HG03108 (cell line): ENCODE data around the gene CXADR.

ENCODE experiments used
- ATAC-seq: cut with Tn5 transposase; IDR thresholded peaks from one replicate; pipeline ENCODE4 v1.9.1; 2021; ENCODE audit warnings: moderate library complexity; ENCODE audit not compliant: unreplicated experiment

Gene CXADR

DNA sequence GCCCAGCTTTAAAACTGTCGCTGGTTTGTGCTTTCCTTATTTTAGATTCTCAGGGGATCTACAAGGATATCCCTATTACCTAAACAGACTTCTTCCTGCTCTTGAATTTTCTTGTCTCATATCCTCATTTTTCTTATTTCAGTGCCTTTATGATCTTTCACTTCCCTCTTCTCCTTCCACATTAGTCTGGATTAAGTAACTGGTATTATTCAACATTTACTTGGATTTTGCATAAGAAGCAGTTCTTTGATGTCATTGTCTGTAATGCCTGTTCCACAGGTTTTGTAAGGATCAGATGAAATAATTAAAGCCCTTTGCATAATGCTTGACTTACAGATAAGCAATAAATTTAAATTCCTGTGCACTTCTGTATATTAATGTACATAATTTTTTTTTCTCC is 26.5 kb downstream of the CXADR start:
- ATAC-seq: no peak

DNA sequence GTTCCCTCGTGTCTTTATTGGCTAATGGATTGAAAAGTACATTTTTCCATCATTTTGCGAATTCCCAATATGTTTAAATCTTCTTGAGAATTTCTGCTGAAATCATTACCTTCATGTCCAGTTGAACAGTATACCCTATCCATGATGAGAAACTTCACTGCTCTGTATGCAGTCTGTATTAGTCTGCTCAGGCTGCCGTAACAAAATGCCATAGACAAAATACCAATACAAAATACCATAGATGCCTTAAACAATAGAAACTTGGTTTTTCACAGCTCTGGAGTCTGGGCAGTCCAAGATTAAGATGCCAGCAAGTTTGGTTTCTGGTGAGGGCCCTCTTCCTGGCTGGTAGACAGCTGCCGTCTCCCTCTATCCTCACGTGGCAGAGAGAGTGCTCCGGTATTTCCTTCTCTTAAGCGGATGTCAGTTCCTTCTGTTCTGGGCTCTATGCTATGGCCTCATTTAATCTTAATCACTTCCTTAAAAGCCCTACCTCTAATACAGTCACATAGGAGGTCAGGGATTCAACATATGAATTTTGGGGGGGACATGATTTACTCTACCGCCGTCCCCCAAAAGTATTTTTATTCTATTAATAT is 27.0 kb downstream of the CXADR start:
- ATAC-seq: no peak

DNA sequence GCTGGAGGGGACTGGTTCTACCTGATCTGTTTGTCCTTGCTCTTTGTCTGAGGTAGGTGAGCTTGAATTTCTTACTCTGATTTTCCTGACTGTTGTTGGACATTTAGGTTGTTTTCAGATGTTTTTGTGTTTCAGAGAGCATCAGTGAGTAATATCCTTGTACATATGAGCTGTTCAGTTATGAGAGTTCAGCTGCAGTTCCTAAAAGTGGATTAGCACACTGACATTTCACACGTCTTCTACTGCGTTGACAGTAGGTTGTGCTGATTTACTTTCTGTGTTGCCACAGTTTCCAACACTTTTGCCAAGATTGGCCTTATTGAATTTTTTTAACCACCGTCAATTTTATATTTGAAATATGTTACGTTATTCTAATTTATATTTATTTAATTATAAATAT is 27.7 kb downstream of the CXADR start:
- ATAC-seq: no peak

DNA sequence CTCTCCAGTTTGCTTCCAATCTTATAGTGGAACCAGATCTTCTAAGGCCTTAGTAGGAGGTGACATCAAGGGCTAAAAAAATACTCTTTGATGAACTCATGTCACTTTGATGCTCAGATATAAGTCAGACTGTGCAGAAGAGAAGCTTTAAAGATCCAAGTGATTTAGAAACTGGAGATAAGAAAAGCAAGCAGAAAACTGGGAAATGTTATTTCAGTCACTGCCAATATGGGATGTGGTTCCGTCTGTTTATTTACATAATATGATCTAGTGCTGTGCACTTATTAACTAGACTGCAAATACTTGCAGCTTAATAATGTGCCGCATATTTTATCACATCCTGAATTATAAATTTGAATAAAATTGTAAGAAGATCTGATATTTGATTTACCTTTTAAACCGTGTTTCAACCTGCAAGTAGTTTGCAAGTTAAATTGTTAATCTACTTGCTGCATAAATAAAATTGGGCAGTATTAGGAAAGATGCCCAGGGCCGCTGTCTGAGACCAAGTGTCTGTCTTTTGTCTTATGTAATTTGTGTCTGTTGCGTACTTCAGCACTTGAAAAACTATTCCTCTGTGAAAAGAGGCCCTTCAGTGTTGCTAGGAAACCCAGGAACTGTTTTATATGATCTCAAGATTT is 29.6 kb downstream of the CXADR start:
- no peak for ATAC-seq

DNA sequence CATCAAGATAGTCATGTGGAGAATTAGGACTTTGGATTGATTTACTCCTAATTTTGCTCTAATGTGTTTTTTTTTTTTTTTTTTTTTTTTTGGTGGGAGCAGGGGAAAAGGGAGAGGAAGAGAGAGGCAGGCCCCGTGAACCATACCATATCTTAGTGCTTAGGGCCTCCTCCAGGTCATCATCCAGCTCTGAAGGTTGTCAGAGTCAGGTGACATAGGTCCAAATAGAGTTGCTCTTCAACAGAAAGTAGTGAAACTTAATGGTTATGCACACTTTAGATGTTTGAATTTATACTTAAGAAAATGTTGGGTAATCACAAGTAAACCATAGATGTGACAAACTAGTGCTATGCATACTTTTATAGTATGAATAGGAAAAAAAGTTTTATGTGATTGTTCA is 32.2 kb downstream of the CXADR start:
- no peak for ATAC-seq

DNA sequence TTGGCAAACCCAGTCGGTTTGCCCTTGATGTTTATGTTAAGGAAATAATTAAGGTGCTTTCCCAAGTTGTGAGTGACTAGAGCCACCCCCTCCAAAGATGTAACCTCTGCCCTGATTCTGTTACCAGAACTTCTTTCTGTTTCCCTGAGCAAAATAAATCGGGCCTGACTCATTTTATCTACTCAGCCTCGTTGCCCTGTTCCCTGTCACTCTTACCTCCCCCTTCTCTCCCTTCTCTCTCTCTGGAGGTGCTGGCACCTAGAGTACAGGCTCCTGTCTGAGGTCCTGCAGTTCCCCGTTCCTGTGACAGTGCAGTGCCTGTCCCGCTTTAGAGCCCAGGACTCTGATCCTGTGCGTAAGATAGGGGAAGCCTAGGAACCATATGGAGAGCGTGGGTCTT is 35.4 kb downstream of the CXADR start:
- no peak for ATAC-seq

DNA sequence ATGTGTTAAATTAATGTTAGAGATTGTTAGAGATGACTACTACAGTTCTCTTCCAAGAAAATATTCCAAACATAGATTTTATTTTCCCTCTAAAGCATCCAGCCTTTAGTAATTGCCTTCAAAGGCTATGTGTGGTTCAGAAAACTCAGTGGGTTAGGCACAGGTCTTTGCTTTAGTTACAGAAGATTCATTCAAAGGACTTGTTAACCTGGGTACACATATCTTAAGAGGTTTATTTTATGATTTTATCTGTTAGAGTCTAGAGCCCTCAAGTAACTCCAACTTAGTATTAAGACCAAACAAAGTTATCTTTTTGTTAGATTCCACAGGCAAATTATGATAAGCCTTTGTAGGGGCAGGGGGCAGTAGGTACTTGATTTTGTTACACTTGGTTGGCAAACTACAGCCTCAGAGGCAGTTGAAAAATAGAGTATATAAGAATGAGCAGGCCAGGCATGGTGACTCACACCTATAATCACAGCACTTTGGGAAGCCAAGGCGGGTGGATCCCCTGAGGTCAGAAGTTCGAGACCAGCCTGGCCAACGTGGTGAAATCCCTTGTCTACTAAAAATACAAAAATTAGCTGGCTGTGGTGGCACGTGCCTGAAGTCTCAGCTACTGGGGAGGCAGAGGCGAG is 37.9 kb downstream of the CXADR start:
- no peak for ATAC-seq

DNA sequence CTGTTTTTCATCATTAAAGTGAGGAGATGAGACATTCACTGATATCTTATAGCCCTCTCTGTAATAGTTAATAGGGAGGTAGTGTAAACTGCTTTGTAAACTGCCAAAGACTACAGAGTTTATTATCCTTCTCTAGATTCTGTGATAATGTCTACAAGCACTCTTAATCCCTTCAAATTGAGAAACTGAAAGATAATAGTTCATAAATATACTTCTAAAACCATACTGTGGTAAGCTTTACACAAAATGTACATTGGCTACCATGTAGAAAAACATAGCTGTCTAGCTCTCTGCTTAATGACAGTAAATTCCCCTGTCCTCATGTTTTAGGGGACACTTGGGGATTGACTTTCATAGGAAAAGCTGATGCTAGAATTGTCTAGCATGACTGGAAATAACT is 39.6 kb downstream of the CXADR start:
- ATAC-seq: no peak

DNA sequence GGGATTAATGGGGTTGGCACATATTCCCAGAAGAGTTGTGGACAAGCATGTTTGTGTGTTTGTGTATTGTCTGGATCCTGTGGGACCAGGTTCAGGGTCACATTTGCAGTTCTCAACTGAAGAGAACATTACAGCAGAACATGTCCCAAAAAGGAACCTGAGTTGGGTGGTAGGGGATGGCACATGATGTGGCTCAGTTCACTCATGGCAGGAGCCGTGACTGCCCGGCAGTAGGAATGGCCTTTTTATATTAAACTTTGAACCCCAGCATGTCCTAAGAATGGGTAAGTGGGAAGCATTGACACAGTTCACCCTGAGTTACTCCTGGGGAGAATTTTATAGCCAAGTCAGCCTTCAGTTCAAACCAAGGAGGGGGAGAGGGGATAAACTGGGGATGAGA is 41.3 kb downstream of the CXADR start:
- ATAC-seq: no peak

DNA sequence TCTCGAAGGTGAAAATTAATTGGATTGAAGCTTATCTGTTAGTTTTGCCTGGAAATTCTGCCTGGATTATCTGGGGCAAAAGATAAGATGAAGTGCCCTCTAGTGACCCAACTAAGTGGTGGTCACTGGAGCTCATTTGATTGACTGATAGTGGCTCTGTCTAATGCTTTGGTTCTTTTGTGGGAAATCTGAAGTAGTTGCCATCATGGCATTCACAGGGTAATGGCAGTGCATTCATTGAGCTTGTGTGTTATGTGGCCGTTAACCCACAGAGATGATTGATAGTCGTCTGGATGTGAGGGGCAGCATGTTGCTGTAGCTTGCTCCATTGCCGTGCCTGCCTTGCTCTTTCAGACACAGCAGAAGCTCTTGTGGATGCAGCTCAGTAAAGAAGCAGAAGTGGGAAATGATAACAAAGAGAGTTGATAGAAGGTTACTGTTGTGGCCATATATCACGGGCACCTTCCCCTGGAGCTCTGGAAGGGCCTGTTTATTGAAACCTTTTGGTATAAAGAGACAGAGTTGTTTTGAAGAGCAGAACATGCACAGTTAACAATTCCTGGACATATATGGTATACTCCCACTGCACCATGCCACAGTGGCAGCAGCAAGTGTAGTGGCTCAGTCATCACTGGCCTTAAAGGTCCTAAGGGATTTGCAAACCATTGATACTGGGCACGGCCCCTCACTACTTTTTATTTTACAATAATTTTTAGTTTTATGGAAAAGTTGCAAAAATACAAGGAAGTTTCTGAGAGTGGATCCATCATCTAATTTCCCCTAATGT is 42.0 kb downstream of the CXADR start:
- no peak for ATAC-seq

DNA sequence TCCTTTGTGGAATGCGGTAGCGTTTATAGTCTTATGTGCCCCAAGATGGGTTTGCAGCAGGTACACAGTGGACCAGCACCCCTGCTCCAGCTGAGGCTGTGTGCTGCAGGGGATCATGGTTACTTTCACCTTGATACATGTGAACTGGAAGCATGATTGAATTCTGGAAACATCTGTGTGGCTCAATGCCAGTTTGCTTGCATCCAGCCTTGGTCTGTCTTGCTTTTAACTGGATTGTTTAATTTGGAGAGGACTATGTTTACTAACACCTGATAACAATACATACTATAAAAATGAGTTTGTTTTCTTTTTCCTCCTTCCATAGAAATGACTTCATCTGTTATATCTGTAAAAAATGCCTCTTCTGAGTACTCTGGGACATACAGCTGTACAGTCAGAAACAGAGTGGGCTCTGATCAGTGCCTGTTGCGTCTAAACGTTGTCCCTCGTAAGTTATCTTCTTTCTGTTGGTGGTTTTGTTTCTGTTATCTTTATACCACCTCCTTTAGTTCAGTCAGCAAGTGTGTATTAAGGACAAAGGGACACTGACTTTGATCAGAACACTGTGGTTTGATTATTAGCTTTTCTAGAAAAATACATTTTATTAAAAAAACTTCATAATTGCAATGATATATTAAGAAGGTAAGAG is 47.7 kb downstream of the CXADR start:
- no peak for ATAC-seq

DNA sequence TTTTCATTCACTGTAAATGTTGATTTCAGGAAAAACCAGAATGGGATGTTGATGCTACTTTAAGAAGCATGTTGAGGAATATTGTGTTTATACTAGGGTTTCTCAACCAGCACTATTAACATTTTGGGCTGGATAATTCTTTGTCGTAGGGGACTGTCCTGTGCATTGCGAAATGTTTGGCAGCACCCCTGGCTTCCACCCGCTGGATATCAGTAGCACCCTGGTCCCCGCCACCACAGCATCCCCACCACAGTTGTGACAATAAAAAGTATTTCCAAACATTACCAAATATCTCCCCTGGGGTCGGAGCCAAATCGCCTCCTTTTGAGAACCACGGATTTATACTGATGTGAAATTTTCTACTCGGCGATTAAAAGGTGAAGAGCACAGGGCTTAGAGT is 57.9 kb downstream of the CXADR start:
- no peak for ATAC-seq

DNA sequence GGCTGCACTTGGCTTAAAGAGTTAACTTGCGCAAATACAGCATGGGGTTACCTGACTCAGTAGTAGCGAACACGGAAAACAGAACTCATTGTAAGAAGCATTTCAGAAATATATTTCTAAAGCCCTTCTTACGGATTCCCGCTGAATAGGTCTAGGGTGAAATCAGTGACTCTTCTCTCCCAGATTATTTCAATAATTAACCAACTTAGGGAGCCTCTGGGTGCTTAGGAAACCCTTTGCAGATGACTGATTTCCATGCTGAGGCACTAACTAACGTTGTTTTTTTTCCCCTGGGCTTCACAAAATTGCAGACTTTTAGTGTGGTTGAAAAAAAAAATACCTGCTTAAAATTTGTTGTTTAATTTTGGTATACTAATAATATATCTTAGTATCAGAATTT is 59.6 kb downstream of the CXADR start:
- no peak for ATAC-seq

DNA sequence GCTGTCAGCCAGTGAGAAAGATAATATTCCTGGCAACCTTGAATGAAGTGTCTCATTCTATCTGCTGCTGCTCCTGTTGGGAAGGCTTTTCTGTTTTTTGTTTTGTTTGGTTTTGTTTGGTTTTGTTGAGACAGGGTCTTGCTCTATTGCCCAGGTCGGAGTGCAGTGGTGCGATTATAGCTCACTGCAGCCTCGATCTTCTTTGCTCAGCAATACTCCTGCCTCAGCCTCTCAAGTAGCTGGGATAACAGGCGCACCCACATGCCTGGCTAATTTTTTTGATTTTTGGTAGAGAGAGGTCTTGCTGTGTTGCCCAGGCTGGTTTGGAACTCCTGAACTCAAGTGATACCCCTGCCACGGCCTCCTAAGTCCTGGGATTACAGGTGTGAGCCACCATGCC is 62.2 kb downstream of the CXADR start:
- no peak for ATAC-seq

DNA sequence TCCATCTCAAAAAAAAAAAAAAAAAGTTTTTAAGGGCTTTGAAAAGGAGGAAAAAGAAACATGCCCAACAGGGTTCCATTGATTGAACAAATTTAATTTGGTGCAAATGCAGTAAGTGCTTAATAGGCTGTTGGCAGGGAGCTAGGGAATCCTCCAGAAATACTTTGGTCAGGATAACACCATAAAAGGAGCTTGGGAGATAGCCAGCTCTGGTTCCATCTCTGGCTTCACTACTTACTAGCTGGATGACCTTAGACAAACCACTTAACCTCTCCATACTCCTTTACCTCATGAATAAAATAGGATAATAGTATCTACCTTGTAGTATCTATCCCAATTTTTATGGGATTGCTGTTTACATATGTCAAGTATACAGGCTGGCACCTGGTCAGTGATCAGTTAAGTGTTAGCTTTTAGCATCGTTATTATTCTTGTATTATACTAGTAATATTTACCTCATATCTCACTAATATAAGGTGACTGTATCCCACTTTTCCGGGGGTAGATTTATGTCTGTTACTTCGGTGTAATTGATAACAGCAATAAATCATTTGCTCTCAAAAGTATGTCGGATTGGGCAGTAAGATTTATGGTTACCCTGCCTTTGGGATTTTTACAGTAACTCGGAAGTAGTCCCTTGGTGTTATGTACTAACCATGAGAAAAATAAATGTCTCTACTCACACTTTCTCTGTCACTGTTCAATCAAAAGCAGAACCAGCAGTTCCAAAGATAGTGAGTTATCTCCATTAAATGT is 63.4 kb downstream of the CXADR start:
- ATAC-seq: no peak

DNA sequence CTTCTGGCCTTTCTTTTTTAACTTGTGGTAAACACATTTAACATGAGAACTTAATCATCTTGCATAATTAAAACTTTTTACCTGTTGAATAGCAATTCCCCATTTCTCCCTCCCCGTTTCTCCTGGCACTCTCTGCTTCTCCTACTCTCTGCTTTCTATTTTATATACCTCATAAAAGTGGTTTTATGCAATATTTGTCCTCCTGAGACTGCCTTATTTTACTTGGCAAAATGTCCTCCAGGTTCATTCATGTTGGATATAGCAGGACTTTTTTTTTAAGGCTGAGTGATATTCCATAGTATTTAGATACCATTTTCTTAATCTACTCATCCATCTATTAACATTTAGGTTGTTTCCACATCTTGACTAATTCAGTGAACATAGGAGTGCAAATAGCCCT is 64.9 kb downstream of the CXADR start:
- ATAC-seq: no peak

DNA sequence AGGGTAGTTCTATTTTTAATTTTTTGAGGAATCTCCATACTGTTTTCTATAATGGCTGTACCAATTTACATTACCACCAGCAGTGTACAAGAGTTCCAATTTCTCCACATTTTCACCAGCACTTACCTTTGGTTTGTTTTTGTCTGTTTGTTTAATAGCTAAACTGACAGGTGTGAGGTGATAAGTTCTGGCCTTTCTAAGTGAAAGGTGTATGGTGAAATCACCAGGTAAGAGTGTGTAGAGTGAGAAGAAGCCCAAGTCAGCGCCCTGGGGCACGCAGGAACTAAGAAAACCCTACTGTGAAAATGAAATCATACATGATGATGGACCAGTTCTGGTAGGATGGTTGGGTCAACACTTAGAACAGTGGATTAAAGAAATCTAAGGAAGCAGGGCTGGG is 65.3 kb downstream of the CXADR start:
- no peak for ATAC-seq

DNA sequence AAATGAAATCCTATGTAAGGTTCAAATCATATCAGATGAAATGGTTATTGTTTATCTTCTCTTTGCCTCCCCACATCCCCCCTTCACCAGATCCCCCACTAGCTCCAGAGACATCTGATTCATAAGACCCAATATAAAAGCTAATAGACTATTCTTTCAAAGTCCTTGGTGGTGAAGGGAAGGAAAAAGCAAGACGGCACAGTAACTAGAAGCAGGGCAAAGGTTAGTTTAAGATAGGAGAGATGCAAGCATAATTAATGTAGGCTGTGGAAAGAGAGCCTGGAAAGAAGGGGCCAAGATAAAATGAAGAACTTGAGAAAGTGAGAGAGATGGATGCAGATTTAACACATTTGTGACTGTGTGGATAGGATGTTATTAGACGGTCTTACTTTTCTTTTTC is 66.0 kb downstream of the CXADR start:
- no peak for ATAC-seq

DNA sequence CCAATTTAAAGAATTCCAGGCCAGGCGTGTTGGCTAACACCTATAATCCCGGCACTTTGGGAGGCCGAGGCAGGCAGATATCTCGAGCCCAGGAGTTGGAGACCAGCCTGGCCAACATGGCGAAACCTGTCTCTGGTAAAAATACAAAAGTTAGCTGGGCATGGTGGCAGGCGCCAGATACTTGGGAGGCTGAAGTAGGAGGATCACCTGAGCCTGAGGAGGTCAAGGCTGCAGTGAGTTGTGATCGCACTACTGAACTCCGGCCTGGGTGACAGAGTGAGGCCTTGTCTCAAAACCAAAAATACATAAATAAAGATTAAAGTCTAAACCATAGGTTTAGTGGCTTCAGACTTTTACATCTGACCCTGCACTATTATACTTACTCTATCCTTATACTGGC is 67.5 kb downstream of the CXADR start:
- no peak for ATAC-seq

DNA sequence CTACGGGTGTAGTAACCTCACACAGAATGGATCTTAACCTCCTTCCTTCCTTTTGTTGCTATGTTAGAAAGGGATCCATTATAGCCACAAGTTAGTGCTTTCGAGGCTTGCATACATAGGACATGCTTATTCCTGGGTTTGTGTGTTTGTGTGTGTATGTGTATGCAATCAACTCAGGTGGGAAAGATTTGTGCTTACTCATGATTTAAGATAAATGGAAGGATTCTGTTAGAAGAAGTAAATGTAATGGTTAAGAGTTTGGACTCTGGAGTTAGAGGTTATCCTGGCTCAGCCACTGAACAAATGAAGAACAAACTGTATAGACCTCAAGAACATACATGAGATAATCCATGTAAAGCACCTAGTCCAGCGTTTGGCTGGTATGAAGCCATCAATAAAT is 71.1 kb downstream of the CXADR start:
- ATAC-seq: no peak
